IPS-NIHi7 (cell line): ENCODE results near the gene MX1.

Experiments
- DNase-seq: peaks from one replicate; pipeline ENCODE4 v3.0.0; 2012; ENCODE audit warnings: mixed read lengths; ENCODE audit errors: extremely low spot score

The MX1 gene

GRCh38 chr21:41431788-41432548 is 5.9 kb downstream of the MX1 start:
- DNase-seq: no peak

GRCh38 chr21:41432562-41433460 is 6.8 kb downstream of the MX1 start:
- no peak for DNase-seq

GRCh38 chr21:41433566-41433965 is 7.5 kb downstream of the MX1 start:
- no peak for DNase-seq

GRCh38 chr21:41435706-41436105 is 9.7 kb downstream of the MX1 start:
- DNase-seq: no peak

GRCh38 chr21:41437729-41438128 is 11.7 kb downstream of the MX1 start:
- DNase-seq: no peak

- DNase-seq: no peak
Observed at GRCh38 chr21:41438425-41439113, 12.5 kb downstream of the MX1 start.

GRCh38 chr21:41439248-41439647 is 13.2 kb downstream of the MX1 start:
- no peak for DNase-seq

GRCh38 chr21:41441546-41441945 is 15.5 kb downstream of the MX1 start:
- no peak for DNase-seq

- DNase-seq: no peak
Observed at GRCh38 chr21:41442481-41443186, 16.6 kb downstream of the MX1 start.

GRCh38 chr21:41443562-41443961 is 17.5 kb downstream of the MX1 start:
- DNase-seq: no peak

- no peak for DNase-seq
Observed at GRCh38 chr21:41444703-41445464, 18.8 kb downstream of the MX1 start.

- no peak for DNase-seq
Observed at GRCh38 chr21:41445465-41445862, 19.4 kb downstream of the MX1 start.

GRCh38 chr21:41446586-41446985 is 20.5 kb downstream of the MX1 start:
- DNase-seq: no peak

- DNase-seq: no peak
Observed at GRCh38 chr21:41447356-41447755, 21.3 kb downstream of the MX1 start.

GRCh38 chr21:41449613-41450012 is 23.6 kb downstream of the MX1 start:
- no peak for DNase-seq

GRCh38 chr21:41451753-41452676 is 26.0 kb downstream of the MX1 start:
- DNase-seq: no peak

GRCh38 chr21:41453198-41453597 is 27.2 kb downstream of the MX1 start:
- DNase-seq: no peak

- no peak for DNase-seq
Observed at GRCh38 chr21:41453761-41454160, 27.7 kb downstream of the MX1 start.

- DNase-seq: no peak
Observed at GRCh38 chr21:41458121-41458520, 32.1 kb downstream of the MX1 start.

GRCh38 chr21:41458559-41458958 is 32.5 kb downstream of the MX1 start:
- no peak for DNase-seq
